ENCODE data around the gene WNT11.

WNT11 gene

GRCh38 chr11:76228071-76228874, 22.0 kb upstream of the WNT11 start:
- no peak for DNase-seq (ENCODE audit: extremely low spot score)
- TF ChIP-seq LEF1 (IDR thresholded peaks at IDR 0.05; ENCODE audit: borderline replicate concordance) (no peak), FOXM1 (IDR thresholded peaks at IDR 0.05; ENCODE audit: borderline replicate concordance) (no peak), TARDBP (IDR thresholded peaks at IDR 0.05) (no peak), BHLHE40 (IDR thresholded peaks at IDR 0.05; ENCODE audit: borderline replicate concordance) (no peak)
- CTCF ChIA-PET = no interaction called here
- POLR2A ChIA-PET = no interaction called here

- ChIA-PET CTCF (no interaction called here), POLR2A (interaction anchor here (1.3 kb wide), 1 partner anchor 8 kb away, joined by 7 read pairs; no protein-coding TSS in a partner anchor)
- TF ChIP-seq TARDBP (IDR thresholded peaks at IDR 0.05) (no peak), LEF1 (IDR thresholded peaks at IDR 0.05; ENCODE audit: borderline replicate concordance) (no peak), PKNOX1 (IDR thresholded peaks at IDR 0.05) (no peak), L3MBTL2 (conservative IDR thresholded peaks at IDR 0.05) (no peak), FOXA1 (IDR thresholded peaks at IDR 0.05) (no peak), FOXM1 (IDR thresholded peaks at IDR 0.05; ENCODE audit: borderline replicate concordance) (no peak), CTBP1 (IDR thresholded peaks at IDR 0.05; ENCODE audit: borderline replicate concordance) (no peak), ZNF384 (IDR thresholded peaks at IDR 0.05) (no peak), SP1 (IDR thresholded peaks at IDR 0.05) (no peak)
- DNase-seq (ENCODE audit: extremely low spot score) = no peak
Observed at GRCh38 chr11:76226626-76227025, 20.3 kb upstream of the WNT11 start.

- POLR2A ChIA-PET = interaction anchor here (1.3 kb wide), 1 partner anchor 9 kb away, joined by 7 read pairs; no protein-coding TSS in a partner anchor
- DNase-seq (ENCODE audit: extremely low spot score) = no peak
- TF ChIP-seq L3MBTL2 (conservative IDR thresholded peaks at IDR 0.05) (no peak), ELF4 (IDR thresholded peaks at IDR 0.05) (no peak), HDGF (IDR thresholded peaks at IDR 0.05; ENCODE audit: borderline replicate concordance) (no peak), PKNOX1 (IDR thresholded peaks at IDR 0.05) (no peak), CTBP1 (IDR thresholded peaks at IDR 0.05; ENCODE audit: borderline replicate concordance) (no peak), BHLHE40 (IDR thresholded peaks at IDR 0.05; ENCODE audit: borderline replicate concordance) (no peak), FOXA1 (IDR thresholded peaks at IDR 0.05) (no peak), ARNT (IDR thresholded peaks at IDR 0.05) (no peak), FOXM1 (IDR thresholded peaks at IDR 0.05; ENCODE audit: borderline replicate concordance) (no peak), ZNF384 (IDR thresholded peaks at IDR 0.05) (no peak), FOXK2 (IDR thresholded peaks at IDR 0.05) (no peak), SUZ12 (IDR thresholded peaks at IDR 0.05) (no peak), NFRKB (IDR thresholded peaks at IDR 0.05) (no peak), LEF1 (IDR thresholded peaks at IDR 0.05; ENCODE audit: borderline replicate concordance) (no peak), TARDBP (IDR thresholded peaks at IDR 0.05) (no peak), SP1 (IDR thresholded peaks at IDR 0.05) (no peak)
- CTCF ChIA-PET = no interaction called here
Observed at GRCh38 chr11:76225122-76225611, 18.9 kb upstream of the WNT11 start.

GRCh38 chr11:76224461-76225121, 18.3 kb upstream of the WNT11 start:
- CTCF ChIA-PET = interaction anchor here (1.1 kb wide), 1 partner anchor 31 kb away, joined by 3 read pairs; no protein-coding TSS in a partner anchor
- TF ChIP-seq NFRKB (IDR thresholded peaks at IDR 0.05) = no peak
- TF ChIP-seq ARNT (IDR thresholded peaks at IDR 0.05) = no peak
- no peak for TF ChIP-seq TARDBP (IDR thresholded peaks at IDR 0.05)
- no peak for TF ChIP-seq FOXM1 (IDR thresholded peaks at IDR 0.05; ENCODE audit: borderline replicate concordance)
- POLR2A ChIA-PET = interaction anchor here (0.8 to 1.0 kb wide), 2 partner anchors 10 to 16 kb away, joined by 3 read pairs; no protein-coding TSS in a partner anchor

GRCh38 chr11:76221365-76221764, 15.1 kb upstream of the WNT11 start:
- no peak for DNase-seq (ENCODE audit: extremely low spot score)
- TF ChIP-seq FOXA1 (IDR thresholded peaks at IDR 0.05) (no peak), LEF1 (IDR thresholded peaks at IDR 0.05; ENCODE audit: borderline replicate concordance) (no peak), PKNOX1 (IDR thresholded peaks at IDR 0.05) (no peak), SP1 (IDR thresholded peaks at IDR 0.05) (no peak), NFRKB (IDR thresholded peaks at IDR 0.05) (no peak), CTBP1 (IDR thresholded peaks at IDR 0.05; ENCODE audit: borderline replicate concordance) (no peak), L3MBTL2 (conservative IDR thresholded peaks at IDR 0.05) (no peak), SUZ12 (IDR thresholded peaks at IDR 0.05) (no peak), TARDBP (IDR thresholded peaks at IDR 0.05) (no peak), BHLHE40 (IDR thresholded peaks at IDR 0.05; ENCODE audit: borderline replicate concordance) (no peak), ZNF384 (IDR thresholded peaks at IDR 0.05) (no peak), FOXK2 (IDR thresholded peaks at IDR 0.05) (no peak), HDGF (IDR thresholded peaks at IDR 0.05; ENCODE audit: borderline replicate concordance) (no peak), ARNT (IDR thresholded peaks at IDR 0.05) (no peak), ELF4 (IDR thresholded peaks at IDR 0.05) (no peak), FOXM1 (IDR thresholded peaks at IDR 0.05; ENCODE audit: borderline replicate concordance) (no peak)
- ChIA-PET CTCF (no interaction called here), POLR2A (no interaction called here)

More at GRCh38 chr11:76224461-76225121, 18.3 kb upstream of the WNT11 start:
- DNase-seq (ENCODE audit: extremely low spot score) = no peak

Data from HEK293T (cell line).